ENCODE results near the gene KCNC4.

- TF ChIP-seq CTCF (IDR thresholded peaks at IDR 0.05; ENCODE audit: poor library complexity, severe bottlenecking) (no peak), SMC3 (conservative IDR thresholded peaks at IDR 0.05; ENCODE audit: poor library complexity) (no peak), POLR2AphosphoS5 (IDR thresholded peaks at IDR 0.05) (no peak), TAF1 (IDR thresholded peaks at IDR 0.05; ENCODE audit: low read depth) (no peak), EP300 (conservative IDR thresholded peaks at IDR 0.05; ENCODE audit: poor library complexity, severe bottlenecking) (no peak), MXI1 (conservative IDR thresholded peaks at IDR 0.05; ENCODE audit: poor library complexity, severe bottlenecking) (no peak), RAD21 (conservative IDR thresholded peaks at IDR 0.05) (no peak), REST (IDR thresholded peaks at IDR 0.05; ENCODE audit: borderline replicate concordance) (no peak), EZH2 (IDR thresholded peaks at IDR 0.05; ENCODE audit: borderline replicate concordance, insufficient read depth, low read length, poor library complexity, severe bottlenecking) (no peak)
These were observed 17.6 kb upstream of the KCNC4 start for GRCh38 chr1:110192541-110192940.
